Neutrophil (primary cell): ENCODE results near the gene HNRNPA3.

Source experiments
- H3K27ac ChIP-seq: fragments of 200-600 bp; sonication (generic); 2 replicates; pipeline ENCODE4 v1.5.1; 2016; ENCODE audit warnings: mild to moderate bottlenecking, moderate library complexity
- H3K27me3 ChIP-seq: fragments of 200-600 bp; sonication (generic); 2 replicates; pipeline ENCODE4 v1.6.0; 2016; ENCODE audit warnings: mild to moderate bottlenecking
- H3K36me3 ChIP-seq: fragments of 200-600 bp; sonication (generic); 2 replicates; pipeline ENCODE4 v1.5.1; 2017
- H3K4me1 ChIP-seq, 2 experiments: fragments of 200-600 bp in 1 of 2; sonication (generic) in 1 of 2; 1 replicate in 1 of 2; 2 replicates in 1 of 2; pipeline versions ENCODE4 v1.5.1 to v1.6.1; 2013 to 2016; ENCODE audit warnings: low read depth in 1 of 2, low read length in 1 of 2, mild to moderate bottlenecking in 1 of 2, moderate library complexity in 1 of 2; ENCODE audit not compliant: control insufficient read depth in 1 of 2, insufficient read depth in 1 of 2
- H3K4me3 ChIP-seq, 2 experiments: fragments of 200-600 bp in 1 of 2; sonication (generic) in 1 of 2; 1 replicate in 1 of 2; 2 replicates in 1 of 2; pipeline ENCODE4 v1.5.1; 2013 to 2016; ENCODE audit warnings: low read depth in 1 of 2, low read length in 1 of 2, mild to moderate bottlenecking in 1 of 2, moderate library complexity in 1 of 2
- H3K9me3 ChIP-seq: fragments of 200-600 bp; sonication (generic); 2 replicates; pipeline ENCODE4 v1.5.1; 2016
- TF ChIP-seq, protein P1 (sequence below): fragments of 200-600 bp; sonication (generic); IDR thresholded peaks from 2 replicates; pipeline ENCODE4 v1.5.1; 2016; ENCODE audit warnings: antibody characterized with exemption

The HNRNPA3 gene

DNA sequence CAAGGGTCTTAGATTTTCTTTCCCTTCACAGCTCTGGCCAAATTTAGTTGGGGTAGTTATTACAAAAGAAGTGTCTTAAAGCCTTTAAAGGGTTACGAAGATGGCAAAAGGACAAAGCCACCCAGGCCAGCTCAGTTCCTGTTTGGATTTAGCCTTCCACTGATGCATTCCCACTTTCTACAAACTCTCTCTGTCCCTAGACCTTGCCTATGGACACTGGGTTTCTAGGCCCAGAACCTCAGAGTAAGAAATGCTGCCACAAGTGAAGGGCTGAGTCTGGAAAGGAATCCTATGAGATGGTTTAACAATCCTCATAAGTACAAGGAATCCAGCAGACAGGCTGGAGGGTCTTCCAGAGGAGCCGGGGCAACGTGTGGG lies 38.6 kb downstream of the HNRNPA3 start:
- Histone ChIP-seq H3K4me1 (peaks cover 59 to 65% of the 10 kb centered on the region in 2 experiments), H3K4me3 (peak overlapping the region in 1 of 2 experiments; percentile 39), H3K9me3 (no peaks in the 10 kb centered on the region), H3K27me3 (no peaks in the 10 kb centered on the region), H3K36me3 (no peaks in the 10 kb centered on the region), H3K27ac (peak overlapping the region; percentile 95)
- TF ChIP-seq, protein P1, sequence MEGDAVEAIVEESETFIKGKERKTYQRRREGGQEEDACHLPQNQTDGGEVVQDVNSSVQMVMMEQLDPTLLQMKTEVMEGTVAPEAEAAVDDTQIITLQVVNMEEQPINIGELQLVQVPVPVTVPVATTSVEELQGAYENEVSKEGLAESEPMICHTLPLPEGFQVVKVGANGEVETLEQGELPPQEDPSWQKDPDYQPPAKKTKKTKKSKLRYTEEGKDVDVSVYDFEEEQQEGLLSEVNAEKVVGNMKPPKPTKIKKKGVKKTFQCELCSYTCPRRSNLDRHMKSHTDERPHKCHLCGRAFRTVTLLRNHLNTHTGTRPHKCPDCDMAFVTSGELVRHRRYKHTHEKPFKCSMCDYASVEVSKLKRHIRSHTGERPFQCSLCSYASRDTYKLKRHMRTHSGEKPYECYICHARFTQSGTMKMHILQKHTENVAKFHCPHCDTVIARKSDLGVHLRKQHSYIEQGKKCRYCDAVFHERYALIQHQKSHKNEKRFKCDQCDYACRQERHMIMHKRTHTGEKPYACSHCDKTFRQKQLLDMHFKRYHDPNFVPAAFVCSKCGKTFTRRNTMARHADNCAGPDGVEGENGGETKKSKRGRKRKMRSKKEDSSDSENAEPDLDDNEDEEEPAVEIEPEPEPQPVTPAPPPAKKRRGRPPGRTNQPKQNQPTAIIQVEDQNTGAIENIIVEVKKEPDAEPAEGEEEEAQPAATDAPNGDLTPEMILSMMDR = no peak

DNA sequence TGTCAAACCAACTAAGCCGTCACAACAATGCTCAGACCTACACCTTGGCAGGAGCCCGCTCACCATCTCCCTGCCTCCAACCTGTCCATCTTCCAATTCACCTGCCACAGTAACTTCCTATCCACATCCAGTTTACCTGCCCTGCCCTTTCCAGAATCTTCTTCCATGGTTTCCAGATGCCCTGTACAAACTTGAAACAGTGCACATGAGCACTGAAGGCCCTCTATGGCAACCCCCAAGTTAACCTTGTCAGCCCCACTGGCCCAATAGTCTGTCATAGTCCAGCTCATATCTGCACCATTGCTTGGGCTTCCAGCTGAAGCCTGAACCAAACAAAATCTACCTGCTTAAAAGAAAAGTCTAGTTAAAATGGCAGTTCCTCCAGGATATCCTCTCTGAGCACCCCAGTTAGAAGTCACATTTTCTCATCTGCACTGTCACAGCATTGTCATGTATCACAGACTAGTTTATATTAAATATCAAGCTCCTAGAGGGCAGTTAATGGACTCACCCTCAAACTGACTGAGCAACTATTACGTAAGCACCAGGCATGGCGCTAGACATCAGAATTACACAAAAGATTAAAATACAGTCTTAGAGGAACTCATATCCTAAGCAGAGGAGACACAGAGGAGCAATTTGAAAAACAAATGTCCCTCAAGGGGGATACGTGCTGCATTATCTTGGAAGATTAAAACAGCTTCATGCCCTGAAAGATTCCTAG lies 40.4 kb downstream of the HNRNPA3 start:
- Histone ChIP-seq H3K4me1 (peaks cover 66 to 74% of the 10 kb centered on the region in 2 experiments), H3K36me3 (no peaks in the 10 kb centered on the region), H3K4me3 (peak overlapping the region; percentile 9 to 45), H3K9me3 (no peaks in the 10 kb centered on the region), H3K27me3 (no peaks in the 10 kb centered on the region), H3K27ac (peak overlapping the region; percentile 95)
- TF ChIP-seq, protein P1 = no peak

DNA sequence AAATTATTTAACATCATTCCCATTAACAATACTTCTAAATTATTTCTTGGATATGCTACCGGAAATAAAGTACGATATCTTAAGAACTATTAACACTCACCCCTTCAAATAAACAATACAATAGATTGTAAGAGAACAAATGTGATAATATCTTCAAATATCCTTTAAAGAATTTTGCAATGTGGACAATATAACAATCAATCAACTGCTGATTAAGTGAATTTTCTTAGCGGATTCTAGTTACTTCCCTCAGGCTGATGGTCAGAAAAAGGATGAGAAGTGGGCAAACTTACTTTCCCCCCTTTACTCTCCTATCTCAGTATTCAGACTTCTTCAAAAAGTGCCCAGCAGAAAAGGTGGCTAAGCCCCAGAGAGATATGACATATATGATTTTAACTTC lies 41.1 kb downstream of the HNRNPA3 start:
- Histone ChIP-seq H3K27me3 (no peaks in the 10 kb centered on the region), H3K4me1 (peaks cover 69 to 81% of the 10 kb centered on the region in 2 experiments), H3K9me3 (no peaks in the 10 kb centered on the region), H3K36me3 (no peaks in the 10 kb centered on the region), H3K4me3 (no peak overlapping the region), H3K27ac (peak overlapping the region; percentile 95)
- TF ChIP-seq, protein P1 = no peak

DNA sequence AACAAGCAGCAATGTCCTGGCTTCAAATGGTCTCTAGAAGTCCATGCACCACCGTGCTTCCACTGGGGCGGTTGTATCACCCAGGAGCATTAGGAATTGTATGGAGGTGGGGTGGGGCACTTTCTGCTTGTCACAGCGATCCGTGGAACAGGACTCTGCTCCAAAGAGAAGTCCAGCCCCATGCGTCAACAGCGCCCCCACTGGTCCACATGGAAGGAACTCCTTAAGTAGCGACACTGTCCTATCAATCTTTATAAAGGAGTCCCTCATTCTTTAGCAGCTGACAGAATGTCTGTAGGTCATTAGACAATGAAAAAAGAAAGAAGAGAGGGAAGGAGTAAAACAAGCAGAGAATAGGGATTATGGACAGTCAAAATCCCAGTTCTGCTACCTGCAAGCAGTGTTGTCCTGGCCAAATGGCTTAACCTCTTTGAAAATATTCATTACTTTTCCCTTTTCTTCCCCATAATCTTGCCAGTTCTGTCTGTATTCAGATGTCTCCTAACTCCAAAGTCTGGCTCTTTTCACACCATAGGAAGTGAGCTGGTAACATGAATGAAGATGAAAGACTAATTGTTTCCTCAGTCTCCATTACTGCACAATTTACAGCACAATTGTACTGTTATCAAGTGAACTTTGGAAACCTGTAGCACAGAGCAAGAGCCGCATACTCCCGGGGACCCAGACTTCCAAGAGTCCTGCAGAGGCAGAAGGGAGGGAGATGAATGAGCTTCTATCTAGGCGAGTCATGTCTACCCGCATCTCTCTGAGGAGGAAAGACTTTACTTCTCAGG lies 42.0 kb downstream of the HNRNPA3 start:
- H3K27me3 ChIP-seq = no peaks in the 10 kb centered on the region
- TF ChIP-seq, protein P1 = no peak
- H3K4me3 ChIP-seq = no peak overlapping the region
- H3K9me3 ChIP-seq = no peaks in the 10 kb centered on the region
- H3K27ac ChIP-seq = peak overlapping the region; percentile 95
- H3K36me3 ChIP-seq = no peaks in the 10 kb centered on the region
- peaks cover 69 to 91% of the 10 kb centered on the region in 2 experiments for H3K4me1 ChIP-seq

DNA sequence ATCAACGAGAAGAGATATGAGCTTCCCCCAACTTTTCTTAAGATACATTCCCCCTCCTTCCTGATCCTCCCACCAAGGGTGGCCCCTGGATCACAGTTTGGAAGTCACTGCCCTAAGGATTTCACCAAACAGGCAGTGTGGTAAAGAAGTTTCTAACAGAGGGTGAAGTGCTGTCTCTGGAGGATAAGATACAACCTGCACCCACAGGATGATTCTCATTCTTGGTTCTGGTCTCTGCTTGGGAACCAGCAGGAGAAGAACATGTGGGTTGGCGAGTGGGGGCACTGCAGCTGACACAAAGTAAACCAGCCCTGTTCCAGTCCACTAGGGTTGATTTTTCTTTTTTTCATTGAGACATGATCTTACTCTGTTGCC lies 42.6 kb downstream of the HNRNPA3 start:
- Histone ChIP-seq H3K36me3 (no peaks in the 10 kb centered on the region), H3K4me3 (no peak overlapping the region), H3K27me3 (no peaks in the 10 kb centered on the region), H3K9me3 (no peaks in the 10 kb centered on the region), H3K4me1 (peaks cover 67 to 91% of the 10 kb centered on the region in 2 experiments), H3K27ac (peak overlapping the region; percentile 95)
- TF ChIP-seq, protein P1 = no peak
